ENCODE measurements around the gene PCSK6.

PCSK6 gene

GRCh38 chr15:101489599-101490407, at the start of gene PCSK6:
Gene PCSK6 (minus strand): TSS chr15:101489707. CDS start chr15:101489670, 37 bp downstream.
- no peak for FAIRE-seq

DNA sequence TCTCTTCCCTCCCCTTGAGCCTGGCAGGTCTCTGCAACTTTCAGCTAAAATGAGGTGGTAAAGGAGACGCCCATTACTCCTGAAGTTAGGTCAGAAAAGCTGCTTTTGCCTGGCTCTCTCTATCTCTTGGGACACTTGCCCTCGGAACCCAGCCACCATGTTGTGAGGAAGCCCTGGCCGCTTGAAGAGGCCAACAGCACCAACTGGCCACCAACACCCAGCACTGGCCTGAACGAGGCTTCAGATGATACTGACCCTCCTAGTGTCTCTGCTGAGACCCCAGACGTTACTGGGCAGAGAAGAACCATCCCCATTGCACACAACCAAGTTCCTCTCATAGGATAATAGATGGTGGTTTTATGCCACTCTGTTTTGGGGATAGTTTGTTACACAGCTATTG, 49.5 kb upstream of the PCSK6 start:
- FAIRE-seq: no peak

- no peak for FAIRE-seq
Observed at GRCh38 chr15:101538177-101538576, 48.7 kb upstream of the PCSK6 start.

- FAIRE-seq: no peak
Observed at GRCh38 chr15:101537483-101538080, 48.1 kb upstream of the PCSK6 start.

- FAIRE-seq: no peak
Observed at GRCh38 chr15:101536875-101537405, 47.4 kb upstream of the PCSK6 start.

- FAIRE-seq: no peak
Observed at GRCh38 chr15:101536166-101536874, 46.8 kb upstream of the PCSK6 start.

- no peak for FAIRE-seq
Observed at GRCh38 chr15:101535170-101535902, 45.8 kb upstream of the PCSK6 start.

DNA sequence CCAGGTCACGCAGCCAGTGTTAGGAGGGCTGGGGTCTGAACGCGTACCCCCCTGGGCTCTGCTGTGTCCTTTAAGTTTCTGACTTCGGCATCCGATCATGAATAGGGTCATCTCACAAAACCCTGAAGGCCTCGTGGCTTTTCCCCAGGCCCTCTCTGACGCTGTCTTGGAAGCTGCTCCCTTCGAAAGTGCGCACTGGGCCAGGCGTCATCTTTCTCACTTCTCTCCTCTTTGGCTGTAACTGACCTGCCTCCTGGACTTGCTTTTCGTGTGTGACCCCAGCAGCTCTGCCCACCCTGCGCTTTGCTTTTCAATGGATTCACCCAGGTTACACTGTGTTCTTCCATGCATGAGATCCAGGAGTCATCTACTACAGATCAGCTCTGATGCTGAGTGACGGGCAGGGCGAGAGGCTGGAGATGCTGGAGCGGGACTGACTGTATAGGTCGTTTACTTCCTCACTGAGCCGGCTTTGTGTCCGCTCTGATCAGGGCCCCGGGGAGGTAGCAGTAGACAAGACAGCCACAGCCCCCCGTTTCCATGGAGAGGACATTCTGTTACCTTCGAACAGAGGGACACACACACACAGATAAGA, 45.0 kb upstream of the PCSK6 start:
- no peak for FAIRE-seq

GRCh38 chr15:101533371-101534140, 44.0 kb upstream of the PCSK6 start:
- FAIRE-seq: no peak

- FAIRE-seq: no peak
Observed at GRCh38 chr15:101532865-101533264, 43.4 kb upstream of the PCSK6 start.

DNA sequence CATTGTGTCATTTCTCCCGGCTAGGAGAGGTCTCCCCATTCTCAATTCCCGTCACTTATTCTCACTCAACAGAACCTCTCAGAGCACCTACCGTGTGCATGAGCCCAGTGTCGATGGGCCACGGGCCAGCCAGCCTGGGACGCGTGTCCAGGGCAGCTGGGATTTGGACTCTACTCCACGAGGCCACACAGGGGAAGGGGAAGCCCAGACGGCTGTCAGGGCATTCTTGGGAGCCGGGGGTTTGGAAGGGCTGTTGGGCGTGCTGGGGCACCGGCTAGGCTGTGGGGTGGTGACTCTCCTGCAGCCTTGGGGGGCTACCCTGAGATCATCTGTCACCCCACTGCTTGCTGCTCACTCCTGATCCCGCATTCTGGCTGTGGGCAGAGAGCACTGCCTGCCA, 41.7 kb upstream of the PCSK6 start:
- no peak for FAIRE-seq

DNA sequence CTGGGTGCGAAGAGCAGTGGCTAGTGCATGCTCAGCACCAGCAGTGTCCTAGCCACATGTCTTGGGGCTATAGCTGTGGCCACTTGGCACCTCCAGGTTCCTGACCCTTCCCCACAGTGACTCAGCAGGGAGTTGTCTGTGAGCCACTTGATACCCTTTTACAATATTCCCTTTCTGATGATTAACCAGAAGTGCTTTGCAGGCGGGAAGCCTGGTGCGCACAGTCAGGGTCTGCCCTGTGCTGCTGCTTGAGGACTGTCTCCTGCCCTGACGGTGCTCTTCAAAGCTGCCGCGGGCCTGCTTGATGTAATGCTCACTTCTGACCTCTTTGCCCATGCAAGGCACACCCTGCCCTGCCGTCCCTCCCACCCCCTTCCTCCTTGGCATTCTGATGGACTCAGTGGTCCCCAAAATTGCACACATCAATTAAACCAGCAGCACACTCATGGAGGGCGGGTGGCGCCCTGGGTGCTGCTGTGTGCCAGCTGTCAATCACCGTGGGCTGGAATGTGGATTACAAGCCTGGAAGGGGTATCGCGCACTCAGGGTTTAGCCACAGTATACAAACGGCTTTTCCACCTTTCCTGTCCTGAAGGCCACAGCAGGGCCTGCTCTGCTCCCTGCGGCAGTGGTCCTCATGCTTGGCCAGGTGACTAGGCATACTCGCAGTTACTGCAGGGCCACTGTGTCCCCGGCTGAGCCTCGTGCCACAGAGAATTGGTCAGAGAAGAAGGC, 40.9 kb upstream of the PCSK6 start:
- no peak for FAIRE-seq

- FAIRE-seq: no peak
Observed at GRCh38 chr15:101528917-101529299, 39.4 kb upstream of the PCSK6 start.

DNA sequence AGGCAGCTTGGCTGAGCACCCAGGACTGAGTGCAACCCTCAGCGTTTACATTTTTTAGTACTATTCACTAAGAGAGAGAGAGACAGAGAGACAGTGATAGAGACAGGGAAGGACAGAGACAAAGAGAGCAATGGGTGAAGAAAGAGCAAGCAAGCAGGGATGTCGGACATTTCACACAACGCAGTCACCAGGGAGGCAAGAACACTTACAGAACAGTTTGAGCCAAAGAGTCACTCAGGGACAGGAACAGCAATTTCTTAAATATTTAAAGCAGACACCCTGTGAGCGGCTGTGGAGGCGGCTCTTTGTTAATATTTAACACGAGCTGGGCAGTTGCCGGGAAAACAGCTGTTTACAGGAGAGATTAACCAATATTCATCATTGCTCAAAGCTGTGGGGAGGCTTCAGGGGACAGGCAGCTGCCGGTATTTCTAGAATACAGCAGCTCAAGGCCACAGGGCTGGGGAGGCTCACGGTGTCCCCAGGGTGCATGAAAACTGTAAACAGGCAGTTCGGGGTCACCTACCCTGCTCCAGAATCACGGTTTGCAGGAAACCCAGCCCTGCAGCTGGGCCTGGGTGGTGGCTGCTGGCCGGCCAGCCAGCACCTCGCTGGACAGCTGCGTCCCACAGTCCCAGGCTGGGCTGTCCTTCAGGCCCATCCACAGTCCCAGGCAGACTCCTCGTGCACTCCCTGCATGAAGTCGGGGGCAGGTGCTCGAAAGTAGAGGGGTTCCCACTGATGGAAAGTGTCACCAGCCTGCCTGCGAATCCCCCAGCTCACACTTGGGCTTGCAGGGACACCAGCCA, 38.8 kb upstream of the PCSK6 start:
- no peak for FAIRE-seq

DNA sequence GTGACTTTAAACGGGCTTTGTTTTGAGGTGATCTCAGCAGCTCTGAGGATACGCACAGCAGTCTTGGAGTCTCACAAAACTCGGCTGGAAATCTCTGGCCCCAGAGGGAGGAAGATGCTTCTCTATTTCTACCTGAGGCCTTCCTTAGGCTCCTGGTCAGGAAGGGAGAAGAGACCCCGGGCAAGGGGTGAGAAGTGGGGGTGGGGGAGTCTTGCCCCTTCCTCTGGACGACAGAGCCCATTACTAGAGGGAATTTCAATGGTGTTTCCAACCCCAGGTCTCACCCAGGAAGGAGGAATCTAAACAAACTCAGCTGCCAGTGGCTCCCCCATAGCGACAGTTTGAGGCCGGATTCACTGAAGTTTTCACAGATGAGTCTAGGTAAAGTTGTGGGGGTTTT, 37.4 kb upstream of the PCSK6 start:
- FAIRE-seq: no peak

DNA sequence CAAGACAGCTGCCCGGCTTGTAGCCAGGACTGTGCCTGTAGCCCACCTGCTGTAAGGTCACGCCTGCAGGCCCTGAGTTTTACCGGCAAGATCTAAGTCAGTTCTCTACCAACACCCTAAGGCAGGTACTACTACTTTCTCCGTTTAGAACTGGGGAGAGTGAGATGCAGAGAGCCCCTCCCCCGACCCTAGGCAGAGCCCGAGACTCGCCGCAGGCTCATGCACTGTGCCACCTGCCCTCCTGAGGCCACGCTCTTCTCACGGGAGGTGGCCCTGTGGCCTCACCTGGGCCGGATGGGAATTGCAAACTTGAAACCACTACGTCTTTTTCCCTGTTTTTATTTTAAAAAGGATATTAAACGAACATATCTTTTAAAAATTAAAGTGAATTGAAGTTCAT, 36.9 kb upstream of the PCSK6 start:
- FAIRE-seq: no peak

DNA sequence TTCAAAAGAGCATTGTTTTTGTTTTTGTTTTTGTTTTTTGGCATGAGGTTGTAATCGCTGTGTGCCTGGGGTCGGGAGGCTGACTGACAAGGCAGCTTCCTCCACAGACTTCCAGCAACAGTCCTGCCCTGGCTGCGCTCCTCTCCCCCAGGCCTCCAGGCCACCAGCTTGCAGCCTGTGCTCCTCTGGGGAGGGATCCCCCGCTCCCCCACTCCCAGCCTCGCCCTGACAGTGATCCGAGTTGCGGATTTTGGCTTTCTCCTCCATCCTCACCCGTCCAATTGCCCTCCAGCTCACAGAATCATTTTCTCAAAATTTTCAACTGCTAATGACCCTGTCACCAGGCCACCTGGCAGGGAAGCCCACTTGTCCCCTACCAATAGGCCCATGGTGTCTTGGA, 36.5 kb upstream of the PCSK6 start:
- FAIRE-seq: no peak

DNA sequence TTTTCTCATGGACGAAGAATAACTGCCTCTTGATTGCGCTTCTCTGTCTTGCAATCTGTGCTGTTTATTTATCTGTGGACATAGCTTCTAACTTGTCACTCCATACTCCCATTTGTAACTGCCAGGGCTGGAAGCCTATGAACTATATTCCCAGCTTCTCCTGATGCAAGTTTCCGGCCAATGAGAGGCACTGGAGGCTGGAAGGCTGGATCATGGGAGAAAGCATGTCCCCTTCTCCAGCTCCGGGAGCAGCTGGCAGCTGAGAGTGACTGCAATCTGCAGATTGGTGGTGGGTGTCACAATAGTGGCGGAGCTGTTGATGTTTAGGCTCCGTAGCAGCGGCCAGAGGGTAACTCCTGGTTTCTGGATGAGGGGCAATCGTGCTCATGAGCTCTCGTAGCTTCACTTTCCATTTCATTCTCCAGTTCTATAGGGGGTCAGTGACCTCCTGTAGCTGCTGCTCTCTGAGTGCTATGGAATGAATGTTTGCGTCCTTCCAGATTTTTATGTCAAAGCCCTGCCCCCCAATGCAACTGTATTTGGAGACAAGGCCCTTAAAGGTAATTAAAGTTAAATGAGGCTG, 35.7 kb upstream of the PCSK6 start:
- no peak for FAIRE-seq

GRCh38 chr15:101523560-101523940, 34.0 kb upstream of the PCSK6 start:
- no peak for FAIRE-seq

Measured in A204.1 (cell line).